Memory B cell (primary cell): ENCODE data around the gene BLNK.
A peak's percentile ranks its signal among the peaks of the same experiment; 100 is the strongest.

Source experiments
- ATAC-seq: fragments of 150-1000 bp; cut with Tn5 transposase; 2 replicates; pipeline ENCODE4 v1.10.0; 2021; ENCODE audit warnings: low read depth, mild to moderate bottlenecking, moderate library complexity
- DNase-seq, 2 donors: peaks; one replicate each; pipeline ENCODE4 v3.0.0; 2022; ENCODE audit warnings: low spot score in 2 of 2
- H3K27ac Mint-ChIP-seq: one replicate; pipeline ENCODE4 v1.8.0; 2022; ENCODE audit warnings: mild to moderate bottlenecking, moderate library complexity, mixed read lengths
- H3K27me3 Mint-ChIP-seq: one replicate; pipeline ENCODE4 v1.8.0; 2022; ENCODE audit warnings: mixed read lengths
- H3K36me3 Mint-ChIP-seq: one replicate; pipeline ENCODE4 v1.8.0; 2022; ENCODE audit warnings: mild to moderate bottlenecking, mixed read lengths
- H3K4me1 Mint-ChIP-seq: one replicate; pipeline ENCODE4 v1.8.0; 2022; ENCODE audit warnings: mixed read lengths
- H3K4me3 Mint-ChIP-seq: one replicate; pipeline ENCODE4 v1.8.0; 2022; ENCODE audit warnings: mild to moderate bottlenecking, moderate library complexity, mixed read lengths
- H3K9me3 Mint-ChIP-seq: one replicate; pipeline ENCODE4 v1.8.0; 2022; ENCODE audit warnings: mixed read lengths

Gene BLNK

GRCh38 chr10:96279191-96279641 is 7.8 kb upstream of the BLNK start:
- Mint-ChIP-seq H3K27ac (peak overlapping the region; percentile 61), H3K4me3 (no peak overlapping the region), H3K27me3 (no peaks in the 10 kb centered on the region), H3K36me3 (peaks cover 2% of the 10 kb centered on the region), H3K9me3 (peaks cover 2% of the 10 kb centered on the region), H3K4me1 (peaks cover 31% of the 10 kb centered on the region)
- no peak for DNase-seq
- no peak for ATAC-seq

- ATAC-seq (no peak), DNase-seq (no peak)
- Mint-ChIP-seq H3K27me3 (no peaks in the 10 kb centered on the region), H3K9me3 (peaks cover 2% of the 10 kb centered on the region), H3K4me1 (peaks cover 45% of the 10 kb centered on the region), H3K27ac (peak overlapping the region; percentile 88), H3K4me3 (no peak overlapping the region), H3K36me3 (peaks cover 2% of the 10 kb centered on the region)
These were observed 5.5 kb upstream of the BLNK start for GRCh38 chr10:96276831-96277230.

GRCh38 chr10:96276426-96276825 is 5.1 kb upstream of the BLNK start:
- Mint-ChIP-seq H3K4me1 (peaks cover 46% of the 10 kb centered on the region), H3K27ac (peak overlapping the region; percentile 88)
- ATAC-seq = no peak

GRCh38 chr10:96275685-96276418 is 4.5 kb upstream of the BLNK start:
- H3K27ac Mint-ChIP-seq = peak overlapping the region; percentile 88
- no peaks in the 10 kb centered on the region for H3K27me3 Mint-ChIP-seq
- H3K4me3 Mint-ChIP-seq = no peak overlapping the region
- no peak for DNase-seq
- H3K4me1 Mint-ChIP-seq = peaks cover 46% of the 10 kb centered on the region
- peaks cover 2% of the 10 kb centered on the region for H3K9me3 Mint-ChIP-seq
- no peak for ATAC-seq
- peaks cover 2% of the 10 kb centered on the region for H3K36me3 Mint-ChIP-seq

More at GRCh38 chr10:96276426-96276825, 5.1 kb upstream of the BLNK start:
- Mint-ChIP-seq H3K9me3 (peaks cover 2% of the 10 kb centered on the region), H3K4me3 (no peak overlapping the region), H3K36me3 (peaks cover 2% of the 10 kb centered on the region), H3K27me3 (no peaks in the 10 kb centered on the region)
- DNase-seq = no peak

- H3K4me3 Mint-ChIP-seq = peak overlapping the region; percentile 96
- ATAC-seq = no peak
- peaks cover 14% of the 10 kb centered on the region for H3K36me3 Mint-ChIP-seq
- H3K27ac Mint-ChIP-seq = peak overlapping the region; percentile 88
- H3K27me3 Mint-ChIP-seq = no peaks in the 10 kb centered on the region
- DNase-seq = no peak
- H3K9me3 Mint-ChIP-seq = no peaks in the 10 kb centered on the region
- H3K4me1 Mint-ChIP-seq = peaks cover 51% of the 10 kb centered on the region
These were observed 1.2 kb upstream of the BLNK start for GRCh38 chr10:96272316-96273280.

- peaks cover 54% of the 10 kb centered on the region for H3K4me1 Mint-ChIP-seq
- H3K27me3 Mint-ChIP-seq = no peaks in the 10 kb centered on the region
- ATAC-seq = no peak
- peaks cover 27% of the 10 kb centered on the region for H3K36me3 Mint-ChIP-seq
- H3K9me3 Mint-ChIP-seq = no peaks in the 10 kb centered on the region
- H3K27ac Mint-ChIP-seq = peak overlapping the region; percentile 88
- peak overlapping the region; percentile 96 for H3K4me3 Mint-ChIP-seq
- DNase-seq = no peak
These were observed 798 bp downstream of the BLNK start for GRCh38 chr10:96270571-96270970.

GRCh38 chr10:96269438-96270300 is 1.7 kb downstream of the BLNK start:
- DNase-seq (no peak), ATAC-seq (no peak)
- Mint-ChIP-seq H3K4me1 (peaks cover 61% of the 10 kb centered on the region), H3K27me3 (no peaks in the 10 kb centered on the region), H3K4me3 (peak overlapping the region; percentile 96), H3K9me3 (no peaks in the 10 kb centered on the region), H3K27ac (peak overlapping the region; percentile 88), H3K36me3 (peaks cover 32% of the 10 kb centered on the region)

- H3K36me3 Mint-ChIP-seq = peaks cover 34% of the 10 kb centered on the region
- H3K9me3 Mint-ChIP-seq = no peaks in the 10 kb centered on the region
- ATAC-seq (no peak), DNase-seq (no peak)
- H3K4me1 Mint-ChIP-seq = peaks cover 68% of the 10 kb centered on the region
- no peaks in the 10 kb centered on the region for H3K27me3 Mint-ChIP-seq
- peak overlapping the region; percentile 88 for H3K27ac Mint-ChIP-seq
- H3K4me3 Mint-ChIP-seq = peak overlapping the region; percentile 96
These were observed 2.9 kb downstream of the BLNK start for GRCh38 chr10:96268341-96268909.

GRCh38 chr10:96267234-96267705 is 4.1 kb downstream of the BLNK start:
- Mint-ChIP-seq H3K27ac (peak overlapping the region; percentile 88), H3K9me3 (no peaks in the 10 kb centered on the region), H3K4me3 (peak overlapping the region; percentile 96), H3K27me3 (no peaks in the 10 kb centered on the region), H3K4me1 (peaks cover 65% of the 10 kb centered on the region), H3K36me3 (peaks cover 37% of the 10 kb centered on the region)
- ATAC-seq = no peak
- no peak for DNase-seq

- peak overlapping the region; percentile 96 for H3K4me3 Mint-ChIP-seq
- H3K27ac Mint-ChIP-seq = peak overlapping the region; percentile 88
- DNase-seq (no peak), ATAC-seq (no peak)
- peaks cover 37% of the 10 kb centered on the region for H3K36me3 Mint-ChIP-seq
- H3K9me3 Mint-ChIP-seq = no peaks in the 10 kb centered on the region
- H3K27me3 Mint-ChIP-seq = no peaks in the 10 kb centered on the region
- H3K4me1 Mint-ChIP-seq = peaks cover 65% of the 10 kb centered on the region
These were observed 5.1 kb downstream of the BLNK start for GRCh38 chr10:96266118-96266770.

- no peaks in the 10 kb centered on the region for H3K27me3 Mint-ChIP-seq
- H3K27ac Mint-ChIP-seq = peak overlapping the region; percentile 88
- no peaks in the 10 kb centered on the region for H3K9me3 Mint-ChIP-seq
- peak overlapping the region; percentile 96 for H3K4me3 Mint-ChIP-seq
- H3K36me3 Mint-ChIP-seq = peaks cover 37% of the 10 kb centered on the region
- ATAC-seq (no peak), DNase-seq (no peak)
- H3K4me1 Mint-ChIP-seq = peaks cover 69% of the 10 kb centered on the region
These were observed 6.4 kb downstream of the BLNK start for GRCh38 chr10:96264938-96265337.

- Mint-ChIP-seq H3K4me1 (peaks cover 70% of the 10 kb centered on the region), H3K36me3 (peaks cover 35% of the 10 kb centered on the region)
These were observed 7.7 kb downstream of the BLNK start for GRCh38 chr10:96263669-96264068.

GRCh38 chr10:96263176-96263575 is 8.2 kb downstream of the BLNK start:
- ATAC-seq (no peak), DNase-seq (no peak)
- H3K36me3 Mint-ChIP-seq = peaks cover 32% of the 10 kb centered on the region
- peak overlapping the region; percentile 68 for H3K4me3 Mint-ChIP-seq
- peaks cover 66% of the 10 kb centered on the region for H3K4me1 Mint-ChIP-seq
- peak overlapping the region; percentile 88 for H3K27ac Mint-ChIP-seq
- no peaks in the 10 kb centered on the region for H3K9me3 Mint-ChIP-seq
- no peaks in the 10 kb centered on the region for H3K27me3 Mint-ChIP-seq

More at GRCh38 chr10:96263669-96264068, 7.7 kb downstream of the BLNK start:
- ATAC-seq (peak; percentile 60), DNase-seq (no peak)
- H3K4me3 Mint-ChIP-seq = peak overlapping the region; percentile 68
- H3K27me3 Mint-ChIP-seq = no peaks in the 10 kb centered on the region
- no peaks in the 10 kb centered on the region for H3K9me3 Mint-ChIP-seq
- peak overlapping the region; percentile 88 for H3K27ac Mint-ChIP-seq
